HG03378 (cell line): ENCODE data around the gene C5AR1.
"Not testable (repeated sequence)": the region's sequence is repeated elsewhere in the genome, so short reads cannot be mapped to it uniquely, and the experiment has no call there.

Source experiments
- ATAC-seq: cut with Tn5 transposase; IDR thresholded peaks from one replicate; pipeline ENCODE4 v1.9.1; 2021; ENCODE audit warnings: mild to moderate bottlenecking, moderate library complexity; ENCODE audit not compliant: unreplicated experiment

C5AR1 gene

DNA sequence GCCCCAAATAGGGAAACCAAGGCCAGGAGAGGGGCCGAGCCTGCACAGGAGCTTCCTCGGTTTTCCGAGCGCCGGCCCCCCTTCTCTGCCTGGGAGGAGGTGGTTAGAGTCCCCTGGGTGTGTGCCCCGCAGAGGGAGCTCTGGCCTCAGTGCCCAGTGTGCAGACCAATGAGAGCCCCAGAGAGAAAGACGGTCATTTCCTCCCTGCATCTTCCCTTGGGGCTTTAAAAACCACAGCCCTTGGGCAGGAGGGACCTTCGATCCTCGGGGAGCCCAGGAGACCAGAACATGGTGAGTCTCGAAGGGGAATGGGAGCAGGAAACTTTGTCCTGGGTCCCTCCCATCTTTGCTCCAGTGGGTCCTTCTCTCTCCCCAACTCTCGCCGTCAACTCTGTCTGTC, at the start of gene C5AR1:
TSS of gene C5AR1 (plus strand) at position 254 of the 400 bp plus-strand sequence. CDS start at position 289, 35 bp downstream.
- no peak for ATAC-seq

GRCh38 chr19:47260476-47260875, 49.2 kb upstream of the C5AR1 start:
- ATAC-seq: no peak

DNA sequence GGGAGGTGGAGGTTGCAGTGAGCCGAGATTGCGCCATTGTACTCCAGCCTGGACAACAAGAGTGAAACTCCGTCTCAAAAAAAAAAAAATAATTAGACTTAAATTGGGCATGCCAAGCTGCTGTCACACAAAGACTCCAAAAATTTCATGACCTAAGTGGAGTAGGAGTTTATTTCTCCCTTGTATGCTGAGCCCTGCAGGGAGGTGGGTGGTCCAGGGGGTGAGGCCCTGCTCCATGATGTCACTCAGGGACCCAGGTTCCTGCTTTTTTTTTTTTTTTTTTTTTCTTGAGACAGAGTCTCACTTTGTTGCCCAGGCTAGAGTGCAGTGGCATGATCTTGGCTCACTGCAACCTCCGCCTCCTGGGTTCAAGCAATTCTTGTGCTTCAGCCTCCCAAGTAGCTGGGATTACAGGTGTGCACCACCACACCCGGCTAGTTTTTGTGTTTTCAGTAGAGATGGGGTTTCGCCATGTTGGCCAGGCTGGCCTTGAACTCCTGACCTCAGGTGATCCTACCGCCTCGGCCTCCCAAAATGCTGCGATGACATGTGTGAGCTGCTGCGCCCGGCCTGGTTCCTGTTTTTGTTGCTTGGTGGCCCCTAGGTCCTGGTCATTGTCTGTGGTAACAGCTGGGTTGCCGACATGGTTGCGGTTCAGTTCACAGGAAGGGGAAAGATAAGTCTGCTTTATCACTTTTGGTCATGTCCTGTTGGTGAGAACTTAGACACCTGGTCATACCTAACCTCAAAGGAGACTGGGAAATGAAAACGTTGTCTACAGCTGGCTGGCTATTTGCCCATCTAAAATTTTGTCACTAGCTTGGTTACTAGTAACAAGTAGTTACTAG, 47.5 kb upstream of the C5AR1 start:
- ATAC-seq: peak; percentile 60

GRCh38 chr19:47264629-47265028, 45.0 kb upstream of the C5AR1 start:
- no peak for ATAC-seq

GRCh38 chr19:47266401-47266941, 43.2 kb upstream of the C5AR1 start:
- no peak for ATAC-seq

GRCh38 chr19:47267350-47267759, 42.3 kb upstream of the C5AR1 start:
- ATAC-seq: no peak

DNA sequence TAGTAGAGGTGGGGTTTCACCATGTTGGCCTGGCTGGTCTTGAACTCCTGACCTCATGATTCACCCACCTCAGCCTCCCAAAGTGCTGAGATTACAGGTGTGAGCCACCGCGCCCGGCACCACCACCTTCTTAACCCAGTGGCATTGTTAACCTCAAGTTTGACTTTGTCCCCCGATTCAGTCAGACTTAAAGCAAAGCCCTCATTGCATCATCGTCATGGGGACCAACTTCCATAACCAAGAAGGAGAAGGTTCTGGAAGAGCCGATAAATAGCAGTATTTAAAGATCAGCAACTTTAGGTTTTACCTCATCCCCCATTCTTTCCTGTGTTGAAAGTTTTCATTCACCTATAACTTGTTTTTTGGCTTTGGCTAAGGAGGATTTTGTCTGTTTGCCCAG, 41.6 kb upstream of the C5AR1 start:
- no peak for ATAC-seq

- no peak for ATAC-seq
Observed at GRCh38 chr19:47269596-47269995, 40.1 kb upstream of the C5AR1 start.

- ATAC-seq: no peak
Observed at GRCh38 chr19:47270408-47270807, 39.3 kb upstream of the C5AR1 start.

GRCh38 chr19:47271949-47272348, 37.7 kb upstream of the C5AR1 start:
- ATAC-seq: no peak

DNA sequence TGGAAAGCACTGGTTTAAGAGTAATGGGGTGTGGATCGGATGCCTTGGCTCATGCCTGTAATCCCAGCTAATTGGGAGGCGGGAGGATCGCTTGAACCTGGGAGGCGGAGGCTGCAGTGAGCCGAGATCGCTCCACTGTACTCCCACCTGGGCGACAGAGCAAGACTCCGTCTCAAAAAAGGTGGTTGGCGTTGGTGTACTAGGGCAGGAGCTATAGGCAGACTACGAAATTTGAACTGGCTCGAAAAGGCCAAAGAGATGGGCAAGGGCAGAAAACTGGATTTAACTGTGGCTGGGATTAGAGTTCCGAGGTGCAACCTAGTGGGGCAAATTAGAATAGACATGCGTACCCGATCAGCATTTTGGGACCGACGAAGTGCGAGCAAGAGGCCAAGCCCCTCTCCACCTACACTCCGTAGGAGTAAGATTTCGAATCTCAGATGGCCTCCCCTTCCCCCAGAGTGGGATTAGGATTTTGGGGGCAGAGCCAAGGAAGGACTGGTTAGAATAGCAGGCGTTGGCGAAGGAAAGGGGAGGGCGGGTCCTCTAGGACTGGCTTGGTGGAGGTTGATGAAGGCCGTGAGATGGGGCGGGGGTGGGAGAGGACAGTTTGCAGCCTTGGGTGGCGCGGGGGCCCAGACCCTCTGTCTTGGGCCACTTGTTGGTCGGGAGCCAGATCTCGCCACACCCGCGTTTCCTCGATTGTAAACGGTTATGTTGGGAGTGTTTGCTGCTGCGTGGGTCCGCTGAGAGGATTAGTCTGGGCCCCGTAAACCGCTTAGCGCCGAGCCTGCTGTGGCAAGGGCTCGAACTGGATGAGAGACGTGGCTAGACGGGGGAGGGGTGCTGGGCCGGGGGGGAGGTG, 37.0 kb upstream of the C5AR1 start:
- ATAC-seq: no peak

- peak; percentile 46 for ATAC-seq
Observed at GRCh38 chr19:47273313-47274070, 36.2 kb upstream of the C5AR1 start.

- peak; percentile 40 for ATAC-seq
Observed at GRCh38 chr19:47274071-47274890, 35.4 kb upstream of the C5AR1 start, which contains the start of gene INAFM1. Gene INAFM1 (plus strand): TSS chr19:47274885. CDS start chr19:47274920, 35 bp downstream.

DNA sequence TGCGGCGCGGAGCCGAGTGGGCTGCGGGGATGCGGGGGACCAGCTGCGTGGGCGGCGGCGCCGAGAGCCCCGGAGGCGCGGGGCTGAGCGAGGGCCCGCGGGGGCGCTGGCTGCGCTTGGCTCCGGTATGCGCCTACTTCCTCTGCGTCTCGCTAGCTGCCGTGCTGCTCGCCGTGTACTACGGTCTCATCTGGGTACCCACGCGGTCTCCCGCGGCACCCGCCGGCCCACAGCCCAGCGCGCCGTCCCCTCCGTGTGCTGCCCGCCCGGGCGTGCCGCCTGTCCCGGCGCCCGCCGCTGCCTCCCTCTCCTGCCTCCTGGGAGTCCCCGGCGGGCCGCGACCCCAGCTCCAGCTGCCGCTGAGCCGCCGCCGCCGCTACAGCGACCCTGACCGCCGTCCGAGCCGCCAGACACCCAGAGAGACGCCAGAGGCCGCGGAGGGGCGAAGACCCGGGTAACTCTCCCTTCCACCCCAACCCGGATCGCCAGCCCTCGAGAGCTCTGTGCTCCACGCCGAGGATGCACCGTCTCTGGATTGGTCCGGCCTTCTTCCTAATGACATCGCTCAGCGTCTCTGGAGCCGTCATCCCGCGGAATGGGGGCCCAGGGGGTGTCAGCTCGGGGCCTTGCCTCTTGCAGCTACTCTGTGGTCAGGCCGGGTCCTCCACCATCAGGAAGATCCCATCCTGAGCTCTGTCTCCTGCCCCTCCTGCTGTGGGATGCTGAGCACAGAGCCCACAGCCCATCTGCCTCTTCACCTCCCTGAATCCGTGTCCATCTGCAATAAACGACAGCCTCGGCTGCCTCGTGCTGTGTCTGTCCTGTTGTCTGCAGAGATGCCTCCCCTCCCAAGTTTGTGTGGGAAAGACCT, 34.5 kb upstream of the C5AR1 start:
- no peak for ATAC-seq

DNA sequence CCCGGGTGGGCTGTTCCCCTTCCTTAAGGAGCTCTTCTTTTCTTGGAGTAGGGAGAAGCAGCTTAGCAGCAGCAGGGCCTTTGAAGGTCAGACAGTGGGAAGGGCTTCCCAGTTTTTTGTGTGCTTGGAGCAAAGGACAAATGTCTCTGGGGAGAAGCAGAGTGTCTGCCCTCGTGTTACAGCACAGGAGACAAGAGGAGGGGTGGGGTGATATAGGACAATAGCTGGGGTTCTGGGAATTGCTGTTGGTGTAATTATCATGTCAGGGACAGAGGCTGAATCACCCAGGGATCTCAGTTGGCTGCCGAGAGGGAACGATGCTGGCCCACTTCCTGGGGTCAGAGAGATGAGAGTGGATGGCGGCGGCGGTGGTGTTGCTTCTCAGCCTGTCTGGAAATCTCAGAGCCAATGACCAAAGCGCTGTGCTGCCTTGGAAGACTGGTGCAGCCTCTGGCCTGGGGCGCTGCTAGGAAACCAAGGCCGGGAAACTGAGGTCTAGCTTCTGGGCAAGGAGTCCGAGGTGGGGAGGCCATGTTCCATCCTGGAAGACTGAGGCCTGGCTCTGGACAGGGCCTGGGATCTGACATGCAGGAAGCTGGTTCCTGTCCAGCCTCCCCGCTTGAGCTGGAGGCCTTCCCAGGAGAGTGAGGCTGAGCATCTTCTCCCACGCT, 33.7 kb upstream of the C5AR1 start:
- no peak for ATAC-seq

GRCh38 chr19:47276513-47276912, 33.1 kb upstream of the C5AR1 start:
- not testable (repeated sequence) for ATAC-seq

DNA sequence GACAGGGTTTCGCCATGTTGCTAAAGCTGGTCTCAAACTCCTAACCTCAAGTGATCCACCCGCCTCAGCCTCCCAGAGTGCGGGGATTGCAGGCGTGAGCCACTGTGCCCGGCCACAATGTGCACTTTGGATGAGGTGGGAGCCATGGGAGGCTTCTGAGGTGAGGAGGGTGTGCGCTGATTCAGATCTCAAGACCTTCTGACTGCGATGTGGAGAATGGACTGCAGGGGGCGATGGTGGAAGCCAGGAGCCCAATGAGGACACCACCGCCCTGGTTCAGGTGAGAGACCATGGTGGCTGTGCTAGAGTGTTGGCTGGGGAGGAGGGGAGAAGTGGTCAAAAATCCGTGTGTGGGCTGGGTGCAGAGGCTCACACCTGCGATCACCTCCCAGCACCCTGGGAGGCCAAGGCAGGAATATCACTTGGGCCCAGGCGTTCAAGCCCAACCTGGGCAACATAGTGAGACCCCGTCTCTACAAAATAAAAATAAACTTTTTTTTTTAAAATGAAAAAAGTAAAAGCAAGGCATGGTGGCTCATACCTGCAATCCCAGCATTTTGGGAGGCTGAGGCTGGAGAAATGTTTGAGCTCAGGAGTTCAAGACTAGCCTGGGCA, 29.4 kb upstream of the C5AR1 start:
- no peak for ATAC-seq
